MM.1S (cell line): ENCODE data around the gene MYH6.
"Not testable (repeated sequence)": the region's sequence is repeated elsewhere in the genome, so short reads cannot be mapped to it uniquely, and the experiment has no call there.

Experiments used
- DNase-seq: peaks from one replicate; pipeline ENCODE4 v3.0.0-alpha.2; 2015
- H2AFZ ChIP-seq: fragments of 300-600 bp; sonication (generic); 2 replicates; pipeline ENCODE4 v1.6.0; 2016; ENCODE audit warnings: antibody characterized with exemption, low read length
- H3F3A ChIP-seq: fragments of 300-600 bp; sonication (generic); 2 replicates; pipeline ENCODE4 v1.6.1; 2016; ENCODE audit warnings: mild to moderate bottlenecking, antibody characterized with exemption, low read length, moderate library complexity, mixed read lengths; ENCODE audit not compliant: insufficient read depth
- H3K27ac ChIP-seq: fragments of 300-600 bp; sonication (generic); 2 replicates; pipeline ENCODE4 v1.5.1; 2016; ENCODE audit warnings: mild to moderate bottlenecking, low read length
- H3K27me3 ChIP-seq: fragments of 300-600 bp; sonication (generic); replicated peaks from 2 replicates; pipeline ENCODE4 v1.6.0; 2016; ENCODE audit warnings: low read length; ENCODE audit not compliant: insufficient read depth
- H3K36me3 ChIP-seq: fragments of 300-600 bp; sonication (generic); replicated peaks from 2 replicates; pipeline ENCODE4 v1.6.1; 2016; ENCODE audit warnings: mild to moderate bottlenecking, low read length, mixed read lengths; ENCODE audit not compliant: insufficient read depth
- H3K4me1 ChIP-seq: fragments of 300-600 bp; sonication (generic); 2 replicates; pipeline ENCODE4 v1.6.1; 2016; ENCODE audit warnings: low read length, mixed read lengths
- H3K4me2 ChIP-seq: fragments of 300-600 bp; sonication (generic); 2 replicates; pipeline ENCODE4 v1.6.0; 2016; ENCODE audit warnings: low read depth, low read length
- H3K4me3 ChIP-seq: fragments of 300-600 bp; sonication (generic); 2 replicates; pipeline ENCODE4 v1.5.1; 2016; ENCODE audit warnings: low read length, mixed read lengths
- H3K79me2 ChIP-seq: fragments of 300-600 bp; sonication (generic); 2 replicates; pipeline ENCODE4 v1.6.1; 2016; ENCODE audit warnings: mixed run types, low read length, mixed read lengths
- H3K9ac ChIP-seq: fragments of 300-600 bp; sonication (generic); 2 replicates; pipeline ENCODE4 v1.6.1; 2016; ENCODE audit warnings: low read length, mixed read lengths
- H3K9me2 ChIP-seq: fragments of 300-600 bp; sonication (generic); replicated peaks from 2 replicates; pipeline ENCODE4 v1.6.1; 2016; ENCODE audit warnings: mild to moderate bottlenecking, low read length, mixed read lengths; ENCODE audit not compliant: insufficient read depth
- H3K9me3 ChIP-seq: fragments of 300-600 bp; sonication (generic); replicated peaks from 2 replicates; pipeline ENCODE4 v1.6.1; 2016; ENCODE audit warnings: mild to moderate bottlenecking, low read length, mixed read lengths; ENCODE audit not compliant: insufficient read depth
- H4K20me1 ChIP-seq: fragments of 300-600 bp; sonication (generic); 2 replicates; pipeline ENCODE4 v1.6.1; 2016; ENCODE audit warnings: mild to moderate bottlenecking, low read length, moderate library complexity, mixed read lengths; ENCODE audit not compliant: insufficient read depth
- EZH2 ChIP-seq: fragments of 300-600 bp; sonication (generic); optimal IDR thresholded peaks from 2 replicates; pipeline ENCODE3; 2017; ENCODE audit warnings: low read depth, mild to moderate bottlenecking, antibody characterized with exemption, low read length, mixed read lengths
- EZH2phosphoT487 ChIP-seq: fragments of 300-600 bp; sonication (generic); IDR thresholded peaks from 2 replicates; pipeline ENCODE4 v1.6.1; 2018; ENCODE audit warnings: antibody characterized with exemption, low read length
- TF ChIP-seq, protein P1 (sequence below): fragments of 300-600 bp; sonication (generic); IDR thresholded peaks from 2 replicates; pipeline ENCODE4 v1.5.1; 2016; ENCODE audit warnings: antibody characterized with exemption, low read length, mixed read lengths

The MYH6 gene

GRCh38 chr14:23396126-23396525, 11.9 kb downstream of the MYH6 start:
- peaks cover 12% of the 10 kb centered on the region for H3K27me3 ChIP-seq
- H3K4me1 ChIP-seq: no peaks in the 10 kb centered on the region
- H3F3A ChIP-seq: no peaks in the 10 kb centered on the region
- no peaks in the 10 kb centered on the region for H3K79me2 ChIP-seq
- DNase-seq: no peak
- no peak overlapping the region for H3K27ac ChIP-seq
- H3K4me2 ChIP-seq: no peak overlapping the region
- no peak overlapping the region for H3K4me3 ChIP-seq
- TF ChIP-seq EZH2: no peak
- no peak for TF ChIP-seq EZH2phosphoT487
- TF ChIP-seq, protein P1, sequence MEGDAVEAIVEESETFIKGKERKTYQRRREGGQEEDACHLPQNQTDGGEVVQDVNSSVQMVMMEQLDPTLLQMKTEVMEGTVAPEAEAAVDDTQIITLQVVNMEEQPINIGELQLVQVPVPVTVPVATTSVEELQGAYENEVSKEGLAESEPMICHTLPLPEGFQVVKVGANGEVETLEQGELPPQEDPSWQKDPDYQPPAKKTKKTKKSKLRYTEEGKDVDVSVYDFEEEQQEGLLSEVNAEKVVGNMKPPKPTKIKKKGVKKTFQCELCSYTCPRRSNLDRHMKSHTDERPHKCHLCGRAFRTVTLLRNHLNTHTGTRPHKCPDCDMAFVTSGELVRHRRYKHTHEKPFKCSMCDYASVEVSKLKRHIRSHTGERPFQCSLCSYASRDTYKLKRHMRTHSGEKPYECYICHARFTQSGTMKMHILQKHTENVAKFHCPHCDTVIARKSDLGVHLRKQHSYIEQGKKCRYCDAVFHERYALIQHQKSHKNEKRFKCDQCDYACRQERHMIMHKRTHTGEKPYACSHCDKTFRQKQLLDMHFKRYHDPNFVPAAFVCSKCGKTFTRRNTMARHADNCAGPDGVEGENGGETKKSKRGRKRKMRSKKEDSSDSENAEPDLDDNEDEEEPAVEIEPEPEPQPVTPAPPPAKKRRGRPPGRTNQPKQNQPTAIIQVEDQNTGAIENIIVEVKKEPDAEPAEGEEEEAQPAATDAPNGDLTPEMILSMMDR: no peak
- no peaks in the 10 kb centered on the region for H3K36me3 ChIP-seq
- no peak overlapping the region for H2AFZ ChIP-seq
- H4K20me1 ChIP-seq: no peaks in the 10 kb centered on the region
- no peaks in the 10 kb centered on the region for H3K9me2 ChIP-seq
- no peak overlapping the region for H3K9ac ChIP-seq
- H3K9me3 ChIP-seq: no peaks in the 10 kb centered on the region

DNA sequence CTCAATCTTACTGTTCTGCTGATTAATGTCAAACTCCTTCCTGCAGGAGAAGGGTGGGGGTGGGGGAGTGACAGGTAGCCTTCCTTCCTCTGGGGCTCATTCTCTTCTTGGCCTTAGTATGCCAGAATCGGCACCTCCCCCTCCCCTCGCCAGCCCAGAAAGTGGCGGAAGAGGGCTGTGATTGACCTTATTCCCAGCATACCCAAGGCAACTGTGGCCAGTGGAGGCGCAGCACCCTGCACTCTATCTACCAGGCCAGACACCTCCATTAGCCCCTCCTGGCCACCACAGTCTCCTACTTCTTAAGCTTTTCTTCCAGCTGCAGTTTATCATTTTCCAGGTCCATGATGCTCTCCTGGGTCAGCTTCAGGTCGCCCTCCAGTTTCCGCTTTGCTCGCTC, 15.5 kb downstream of the MYH6 start:
- no peak overlapping the region for H3K9ac ChIP-seq
- no peaks in the 10 kb centered on the region for H3K36me3 ChIP-seq
- H3K27me3 ChIP-seq: peaks cover 23% of the 10 kb centered on the region
- no peaks in the 10 kb centered on the region for H3K4me1 ChIP-seq
- H3K9me3 ChIP-seq: no peaks in the 10 kb centered on the region
- no peaks in the 10 kb centered on the region for H3K79me2 ChIP-seq
- H3K27ac ChIP-seq: no peak overlapping the region
- H3K4me3 ChIP-seq: no peak overlapping the region
- H3K4me2 ChIP-seq: no peak overlapping the region
- no peak overlapping the region for H2AFZ ChIP-seq
- H4K20me1 ChIP-seq: no peaks in the 10 kb centered on the region
- no peaks in the 10 kb centered on the region for H3F3A ChIP-seq
- H3K9me2 ChIP-seq: no peaks in the 10 kb centered on the region
- DNase-seq: no peak
- no peak for TF ChIP-seq EZH2phosphoT487
- TF ChIP-seq, protein P1: no peak
- no peak for TF ChIP-seq EZH2

- not testable (repeated sequence) for H3K79me2 ChIP-seq, H3F3A ChIP-seq, H3K27ac ChIP-seq, H3K4me1 ChIP-seq, H3K9me3 ChIP-seq, H3K36me3 ChIP-seq, DNase-seq, H4K20me1 ChIP-seq, H3K4me3 ChIP-seq, H3K9me2 ChIP-seq, H3K9ac ChIP-seq, H3K4me2 ChIP-seq, H2AFZ ChIP-seq
- H3K27me3 ChIP-seq: peaks cover 28% of the 10 kb centered on the region
Observed at GRCh38 chr14:23389871-23390270, 18.2 kb downstream of the MYH6 start.

DNA sequence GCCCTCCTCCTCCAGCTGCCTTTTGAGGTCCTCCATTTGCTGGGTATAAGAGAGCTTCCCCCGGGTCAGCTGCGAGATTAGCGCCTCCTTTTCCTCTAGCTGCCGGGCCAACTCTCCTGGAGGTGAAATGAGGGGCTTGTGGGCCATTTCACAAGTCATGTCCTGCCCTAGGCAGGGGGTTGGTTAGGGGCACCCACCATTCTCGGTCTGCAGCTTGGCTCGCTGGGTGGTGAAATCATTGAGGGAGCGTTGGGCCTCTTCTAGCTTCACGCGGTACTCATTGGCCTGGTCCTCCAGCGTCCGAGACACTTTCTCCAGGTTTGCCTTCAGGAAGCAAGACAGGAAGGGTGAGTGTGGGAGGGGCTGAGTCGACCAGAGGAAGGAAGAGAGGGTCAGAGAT, 18.7 kb downstream of the MYH6 start:
- no peaks in the 10 kb centered on the region for H4K20me1 ChIP-seq
- DNase-seq: no peak
- H2AFZ ChIP-seq: no peak overlapping the region
- no peak overlapping the region for H3K4me2 ChIP-seq
- H3K4me3 ChIP-seq: no peak overlapping the region
- no peaks in the 10 kb centered on the region for H3K36me3 ChIP-seq
- no peaks in the 10 kb centered on the region for H3K4me1 ChIP-seq
- H3K27ac ChIP-seq: no peak overlapping the region
- no peak overlapping the region for H3K9ac ChIP-seq
- H3K9me3 ChIP-seq: no peaks in the 10 kb centered on the region
- H3K27me3 ChIP-seq: peaks cover 28% of the 10 kb centered on the region
- no peaks in the 10 kb centered on the region for H3K79me2 ChIP-seq
- H3F3A ChIP-seq: no peaks in the 10 kb centered on the region
- TF ChIP-seq EZH2phosphoT487: no peak
- no peak for TF ChIP-seq EZH2
- no peaks in the 10 kb centered on the region for H3K9me2 ChIP-seq
